HCT116 (cell line): ENCODE results near the gene CFAP161.

Source experiments
- ATF3 ChIP-seq: IDR thresholded peaks from 2 replicates; pipeline ENCODE4 v1.6.1; 2012
- CTCF ChIP-seq, 3 experiments: fragments of 200-600 bp in 1 of 3; sonication (generic) in 1 of 3; IDR thresholded peaks in 2 of 3; conservative IDR thresholded peaks in 1 of 3; 2 replicates each; pipeline ENCODE4 v1.5.1; 2012 to 2017; ENCODE audit warnings: low read depth in 2 of 3, low read length in 2 of 3, antibody characterized with exemption in 1 of 3, borderline replicate concordance in 1 of 3, control low read depth in 1 of 3, mild to moderate bottlenecking in 1 of 3, mixed read lengths in 1 of 3, mixed run types in 1 of 3, moderate library complexity in 1 of 3; ENCODE audit not compliant: insufficient read depth in 1 of 3
- ELF1 ChIP-seq: IDR thresholded peaks from 2 replicates; pipeline ENCODE4 v1.6.1; 2012; ENCODE audit warnings: low read depth, borderline replicate concordance
- EZH2 ChIP-seq: fragments of 200-600 bp; sonication (generic); IDR thresholded peaks from 2 replicates; pipeline ENCODE4 v1.6.1; 2017; ENCODE audit warnings: antibody characterized with exemption, mixed run types
- JUND ChIP-seq: IDR thresholded peaks from 2 replicates; pipeline ENCODE4 v1.6.1; 2012
- POLR2A ChIP-seq: IDR thresholded peaks from 2 replicates; pipeline ENCODE4 v1.7.0; 2011; ENCODE audit warnings: borderline replicate concordance; ENCODE audit not compliant: insufficient read depth, insufficient read length; ENCODE audit errors: extremely low read depth
- POLR2AphosphoS5 ChIP-seq: IDR thresholded peaks from 2 replicates; pipeline ENCODE4 v1.6.1; 2011; ENCODE audit warnings: mild to moderate bottlenecking, low read depth, low read length, moderate library complexity
- REST ChIP-seq: IDR thresholded peaks from 2 replicates; pipeline ENCODE4 v1.6.1; 2012; ENCODE audit warnings: low read depth
- SRF ChIP-seq: IDR thresholded peaks from 2 replicates; pipeline ENCODE4 v1.6.1; 2012; ENCODE audit warnings: low read depth
- YY1 ChIP-seq: IDR thresholded peaks from 2 replicates; pipeline ENCODE4 v1.6.1; 2011; ENCODE audit warnings: low read length, low read depth, moderate library complexity, mild to moderate bottlenecking; ENCODE audit not compliant: insufficient replicate concordance; ENCODE audit errors: extremely low read depth
- ZNF274 ChIP-seq: fragments of 200-500 bp; sonication (Bioruptor generic); IDR thresholded peaks from 2 replicates; pipeline ENCODE4 v1.6.1; 2014; ENCODE audit warnings: mild to moderate bottlenecking, low read depth, low read length, inconsistent platforms

- TF ChIP-seq YY1: no peak
- no peak for TF ChIP-seq EZH2
- no peak for TF ChIP-seq POLR2A
- no peak for TF ChIP-seq REST
- TF ChIP-seq ZNF274: no peak
- TF ChIP-seq JUND: no peak
- TF ChIP-seq CTCF (IDR thresholded peaks at IDR 0.05 in 2 of 3, conservative IDR thresholded peaks at IDR 0.05 in 1 of 3; ENCODE audit: borderline replicate concordance in 1 of 3, insufficient read depth in 1 of 3, low read depth in 2 of 3, low read length in 2 of 3): no peak
- TF ChIP-seq SRF: no peak
- TF ChIP-seq ELF1: no peak
- no peak for TF ChIP-seq ATF3
- no peak for TF ChIP-seq POLR2AphosphoS5
Measured at GRCh38 chr15:81156324-81156723, 22.3 kb downstream of the CFAP161 start.
